ENCODE data around the gene NEDD9. TPM values are rescaled to one million over a fixed set of nuclear protein-coding genes. Genes with fewer than 3 reads are reported as not detected.

The NEDD9 gene
- total and polyA plus RNA-seq, 2 of the 4 experiments (the other 2 are of a cell fraction) = 7.6 to 16.5 TPM

DNA sequence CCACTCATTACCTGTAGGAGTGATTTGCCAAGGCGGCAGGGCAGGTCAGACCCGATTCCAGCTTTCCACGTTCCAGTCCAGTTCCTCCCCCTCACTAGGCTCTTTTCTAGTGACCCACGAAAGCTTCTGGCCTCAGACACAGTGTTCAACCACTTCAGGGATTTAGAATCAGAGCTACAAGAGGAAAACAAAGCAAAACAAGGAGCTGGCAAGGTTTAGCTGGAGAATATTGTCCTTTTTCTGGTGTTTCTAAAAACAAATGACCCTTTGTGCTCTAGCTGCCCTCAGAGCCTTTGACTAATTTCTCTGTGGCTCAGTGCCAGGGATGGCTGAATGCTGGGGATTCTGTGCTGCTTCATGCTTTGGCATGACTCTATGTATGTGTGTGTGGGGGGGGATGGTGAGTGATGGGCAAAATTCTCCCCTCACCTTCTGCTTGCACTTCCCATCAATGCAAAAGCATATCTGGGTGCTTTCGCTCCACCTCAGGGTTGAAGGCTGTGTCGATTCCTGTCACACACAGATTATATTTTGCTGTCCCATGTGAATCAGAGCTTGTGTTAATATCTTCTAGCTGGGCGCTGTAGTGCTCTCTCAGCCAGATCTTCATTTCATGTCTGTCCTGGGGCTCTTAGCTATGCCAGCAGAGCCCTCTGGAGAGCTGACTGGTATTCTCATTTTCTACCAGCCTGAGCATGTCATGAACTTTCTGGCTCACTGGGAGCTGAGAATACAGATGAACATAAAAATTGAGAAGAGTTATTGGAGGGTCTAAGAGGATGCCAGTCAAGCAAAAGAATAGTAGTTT lies 19.3 kb upstream of the NEDD9 start:
- Histone ChIP-seq H3K4me2 (ENCODE audit: low read depth, low read length) (peak overlapping the region; percentile 44; the same call in 1 of the 2 replicates), H3K23ac (ENCODE audit: low read depth, low read length) (peak overlapping the region; percentile 39; the same call in 1 of the 2 replicates), H4K91ac (ENCODE audit: insufficient read depth, low read depth, low read length) (0 out of 2 replicates have a peak overlapping the region, but pooled peaks have one; percentile 11), H3K4me3 (ENCODE audit: insufficient read depth, low read depth, low read length) (no peak overlapping the region), H2BK15ac (ENCODE audit: low read depth, low read length) (peak overlapping the region; percentile 74; the same call in 2 of the 3 replicates), H3K18ac (ENCODE audit: low read depth, low read length) (peak overlapping the region; percentile 72; the same call in 1 of the 2 replicates), H3K4ac (ENCODE audit: low read depth, low read length) (peak overlapping the region; percentile 62), H4K20me1 (ENCODE audit: insufficient read depth, low read length) (no peaks in the 10 kb centered on the region), H3K79me1 (ENCODE audit: low read depth in 1 of 2, low read length in 2 of 2) (no peaks in the 10 kb centered on the region), H2AK5ac (ENCODE audit: low read depth, low read length) (peak overlapping the region; percentile 84), H3K9me3 (ENCODE audit: control insufficient read depth, insufficient read depth, low read length) (0 out of 2 replicates have a peak, but pooled peaks cover 2% of the 10 kb centered on the region), H2AFZ (replicated peaks; ENCODE audit: low read length, poor library complexity) (peak overlapping the region; percentile 79), H2AK9ac (replicated peaks; ENCODE audit: low read depth, low read length, poor library complexity) (peak overlapping the region; percentile 79), H4K8ac (ENCODE audit: low read depth in 2 of 2, low read length in 2 of 2) (peak overlapping the region in 1 of 2 experiments; percentile 42; a peak in 1 of 4 replicates), H3K27ac (ENCODE audit: insufficient read depth, low read length) (no peak overlapping the region), H3K4me1 (ENCODE audit: control insufficient read depth, insufficient read depth, low read length) (peaks cover 9% of the 10 kb centered on the region), H3K56ac (ENCODE audit: extremely low read depth, insufficient read depth, low read length) (no peak overlapping the region), H3K9me1 (ENCODE audit: insufficient read depth, low read length) (no peaks in the 10 kb centered on the region), H2BK20ac (ENCODE audit: low read depth, low read length) (peak overlapping the region; percentile 71), H4K5ac (ENCODE audit: low read depth, low read length) (0 out of 2 replicates have a peak overlapping the region, but pooled peaks have one; percentile 25), H3K27me3 (ENCODE audit: control insufficient read depth, insufficient read depth, low read length) (no peaks in the 10 kb centered on the region), H3K36me3 (ENCODE audit: control insufficient read depth, insufficient read depth, low read length) (no peaks in the 10 kb centered on the region), H3K14ac (replicated peaks; ENCODE audit: low read depth, low read length) (peak overlapping the region; percentile 73; the same call in 1 of the 2 replicates), H3K9ac (ENCODE audit: low read depth, low read length) (no peak overlapping the region), H2BK5ac (ENCODE audit: low read depth, low read length, poor library complexity, severe bottlenecking) (no peak overlapping the region), H2BK120ac (ENCODE audit: low read depth, low read length) (peak overlapping the region; percentile 24)
- dilution Hi-C loops (cut with HindIII; ENCODE audit: low sequenced_read_pairs, unreplicated experiment) = no loop called here
- POLR2A ChIA-PET (ENCODE audit: unreplicated experiment) = no interaction called here
- DNase-seq = peak; percentile 64
- intact Hi-C loops (cut with micrococcal nuclease) = no loop called here
- WGBS, 2 experiments (ENCODE audit: extremely low coverage in 2 of 2, insufficient read length in 1 of 2) = no CpG with 5 or more reads among the region's 7 CpGs
- ATAC-seq (ENCODE audit: low read depth) = peak; percentile 71
- no peak for TF ChIP-seq BHLHE40 (IDR thresholded peaks at IDR 0.05; ENCODE audit: low read depth, low read length)
- TF ChIP-seq, protein P1, sequence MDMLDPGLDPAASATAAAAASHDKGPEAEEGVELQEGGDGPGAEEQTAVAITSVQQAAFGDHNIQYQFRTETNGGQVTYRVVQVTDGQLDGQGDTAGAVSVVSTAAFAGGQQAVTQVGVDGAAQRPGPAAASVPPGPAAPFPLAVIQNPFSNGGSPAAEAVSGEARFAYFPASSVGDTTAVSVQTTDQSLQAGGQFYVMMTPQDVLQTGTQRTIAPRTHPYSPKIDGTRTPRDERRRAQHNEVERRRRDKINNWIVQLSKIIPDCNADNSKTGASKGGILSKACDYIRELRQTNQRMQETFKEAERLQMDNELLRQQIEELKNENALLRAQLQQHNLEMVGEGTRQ (IDR thresholded peaks at IDR 0.05; ENCODE audit: low read depth, low read length) = no peak
- TF ChIP-seq, protein P2, sequence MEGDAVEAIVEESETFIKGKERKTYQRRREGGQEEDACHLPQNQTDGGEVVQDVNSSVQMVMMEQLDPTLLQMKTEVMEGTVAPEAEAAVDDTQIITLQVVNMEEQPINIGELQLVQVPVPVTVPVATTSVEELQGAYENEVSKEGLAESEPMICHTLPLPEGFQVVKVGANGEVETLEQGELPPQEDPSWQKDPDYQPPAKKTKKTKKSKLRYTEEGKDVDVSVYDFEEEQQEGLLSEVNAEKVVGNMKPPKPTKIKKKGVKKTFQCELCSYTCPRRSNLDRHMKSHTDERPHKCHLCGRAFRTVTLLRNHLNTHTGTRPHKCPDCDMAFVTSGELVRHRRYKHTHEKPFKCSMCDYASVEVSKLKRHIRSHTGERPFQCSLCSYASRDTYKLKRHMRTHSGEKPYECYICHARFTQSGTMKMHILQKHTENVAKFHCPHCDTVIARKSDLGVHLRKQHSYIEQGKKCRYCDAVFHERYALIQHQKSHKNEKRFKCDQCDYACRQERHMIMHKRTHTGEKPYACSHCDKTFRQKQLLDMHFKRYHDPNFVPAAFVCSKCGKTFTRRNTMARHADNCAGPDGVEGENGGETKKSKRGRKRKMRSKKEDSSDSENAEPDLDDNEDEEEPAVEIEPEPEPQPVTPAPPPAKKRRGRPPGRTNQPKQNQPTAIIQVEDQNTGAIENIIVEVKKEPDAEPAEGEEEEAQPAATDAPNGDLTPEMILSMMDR (conservative IDR thresholded peaks at IDR 0.05; ENCODE audit: low read depth, low read length) = no peak
- TF ChIP-seq POLR2A (IDR thresholded peaks at IDR 0.05; ENCODE audit: low read depth, low read length) = no peak
- TF ChIP-seq SMC3 (IDR thresholded peaks at IDR 0.05; ENCODE audit: low read depth, low read length) = no peak
- no peak for TF ChIP-seq RCOR1 (IDR thresholded peaks at IDR 0.05; ENCODE audit: insufficient replicate concordance, low read length)
- no peak for TF ChIP-seq CHD1 (IDR thresholded peaks at IDR 0.05; ENCODE audit: low read depth, low read length)
- TF ChIP-seq MAFK (IDR thresholded peaks at IDR 0.05; ENCODE audit: low read depth, low read length) = no peak
- TF ChIP-seq RFX5 (IDR thresholded peaks at IDR 0.05; ENCODE audit: low read depth, low read length) = no peak
- TF ChIP-seq RAD21 (IDR thresholded peaks at IDR 0.05; ENCODE audit: low read length) = no peak
- in situ Hi-C loops (cut with MboI; ENCODE audit: low sequenced_read_pairs) = no loop called here
- CTCF ChIA-PET = interaction anchor here (0.6 to 1.1 kb wide), 3 partner anchors 9 to 136 kb away, joined by 3 read pairs; no protein-coding TSS in a partner anchor
- BruUV-seq (replicated peaks) = no TSS peak

All from IMR-90 (cell line).